PC-3 (cell line): ENCODE results near the gene RHBDD2. TPM values are rescaled to one million over a fixed set of nuclear protein-coding genes. Genes with fewer than 3 reads are reported as not detected.
"Not testable (repeated sequence)": the region's sequence is repeated elsewhere in the genome, so short reads cannot be mapped to it uniquely, and the experiment has no call there.

Experiments
- ATAC-seq: fragments of 200-7000 bp; cut with Tn5 transposase; 2 replicates; pipeline ENCODE4 v1.9.1; 2020; ENCODE audit warnings: mild to moderate bottlenecking, moderate library complexity
- BruUV-seq: library from RNA; stranded (reverse); fragments of 400-500 nt; replicated peaks from 2 replicates; lab custom pipeline; 2021; lab: Mats Ljungman, UMichigan
- CTCF ChIA-PET: fragments of 300-600 bp; sonication (Branson Sonifier 250); formaldehyde crosslinking; loops from one replicate; lab custom pipeline; 2022; ENCODE audit warnings: antibody characterized with exemption; lab: Charles Lee
- POLR2A ChIA-PET: fragments of 300-600 bp; sonication (Branson Sonifier 250); formaldehyde crosslinking; loops from one replicate; lab custom pipeline; 2022; ENCODE audit warnings: antibody characterized with exemption; ENCODE audit not compliant: unreplicated experiment; lab: Charles Lee
- DNase-seq: peaks from one replicate; pipeline ENCODE4 v3.0.0-alpha.2; 2015
- H2AFZ ChIP-seq: fragments of 300-600 bp; sonication (generic); 2 replicates; pipeline ENCODE4 v1.6.0; 2016; ENCODE audit warnings: antibody characterized with exemption, low read length
- H3F3A ChIP-seq: fragments of 300-600 bp; sonication (generic); one replicate; pipeline ENCODE4 v1.6.0; 2017; ENCODE audit warnings: antibody characterized with exemption, low read length, control low read depth, mild to moderate bottlenecking; ENCODE audit not compliant: unreplicated experiment
- H3K27ac ChIP-seq: fragments of 300-600 bp; sonication (generic); 2 replicates; pipeline ENCODE4 v1.5.1; 2016; ENCODE audit warnings: mild to moderate bottlenecking, low read length
- H3K27me3 ChIP-seq: fragments of 300-600 bp; sonication (generic); 2 replicates; pipeline ENCODE4 v1.6.1; 2016; ENCODE audit warnings: low read length, mixed read lengths
- H3K36me3 ChIP-seq: fragments of 300-600 bp; sonication (generic); 2 replicates; pipeline ENCODE4 v1.6.1; 2016; ENCODE audit warnings: low read depth, mixed run types, low read length, mixed read lengths
- H3K4me1 ChIP-seq: fragments of 300-600 bp; sonication (generic); 2 replicates; pipeline ENCODE4 v1.5.1; 2016; ENCODE audit warnings: low read length; ENCODE audit not compliant: insufficient read depth
- H3K4me2 ChIP-seq: fragments of 300-600 bp; sonication (generic); 2 replicates; pipeline ENCODE4 v1.6.0; 2016; ENCODE audit warnings: low read length
- H3K4me3 ChIP-seq: fragments of 300-600 bp; sonication (generic); 2 replicates; pipeline ENCODE4 v1.5.1; 2016; ENCODE audit warnings: mild to moderate bottlenecking, low read length, mixed read lengths
- H3K79me2 ChIP-seq: fragments of 300-600 bp; sonication (generic); 2 replicates; pipeline ENCODE4 v1.6.1; 2017; ENCODE audit warnings: low read length, mixed read lengths
- H3K9ac ChIP-seq: fragments of 300-600 bp; sonication (generic); 2 replicates; pipeline ENCODE4 v1.6.0; 2016; ENCODE audit warnings: mild to moderate bottlenecking, low read length
- H3K9me2 ChIP-seq: fragments of 300-600 bp; sonication (generic); replicated peaks from 2 replicates; pipeline ENCODE4 v1.6.1; 2016; ENCODE audit warnings: mixed run types, low read length, mixed read lengths
- H3K9me3 ChIP-seq: fragments of 300-600 bp; sonication (generic); 2 replicates; pipeline ENCODE4 v1.6.1; 2016; ENCODE audit warnings: low read length, mixed read lengths
- H4K20me1 ChIP-seq: fragments of 300-600 bp; sonication (generic); 2 replicates; pipeline ENCODE4 v1.6.1; 2016; ENCODE audit warnings: low read length, mixed read lengths
- EZH2 ChIP-seq: fragments of 300-600 bp; sonication (generic); IDR thresholded peaks from one replicate; pipeline ENCODE4 v1.6.1; 2017; ENCODE audit warnings: antibody characterized with exemption, mild to moderate bottlenecking, low read length; ENCODE audit not compliant: unreplicated experiment
- EZH2phosphoT487 ChIP-seq: fragments of 300-600 bp; sonication (generic); IDR thresholded peaks from 2 replicates; pipeline ENCODE4 v1.6.1; 2018; ENCODE audit warnings: mild to moderate bottlenecking, antibody characterized with exemption, low read length, borderline replicate concordance
- intact Hi-C: fragments of 100-400 bp; cut with micrococcal nuclease; formaldehyde crosslinking; loops from 2 replicates; pipeline ENCODE4 v1.9.0; 2023
- total RNA-seq: library from RNA; depleted of rRNA; stranded (reverse); fragments of >200 nt; gene quantifications from 2 replicates; pipeline ENCODE4 v1.2.3, GENCODE V29; 2014
- TF ChIP-seq, protein P1 (sequence below): fragments of 300-600 bp; sonication (generic); conservative IDR thresholded peaks from 2 replicates; pipeline ENCODE4 v1.5.1; 2017; ENCODE audit warnings: antibody characterized with exemption, low read depth, mild to moderate bottlenecking, low read length

RHBDD2 gene
- total RNA-seq, 1 experiment from 2014 or later: 42.7 TPM

DNA sequence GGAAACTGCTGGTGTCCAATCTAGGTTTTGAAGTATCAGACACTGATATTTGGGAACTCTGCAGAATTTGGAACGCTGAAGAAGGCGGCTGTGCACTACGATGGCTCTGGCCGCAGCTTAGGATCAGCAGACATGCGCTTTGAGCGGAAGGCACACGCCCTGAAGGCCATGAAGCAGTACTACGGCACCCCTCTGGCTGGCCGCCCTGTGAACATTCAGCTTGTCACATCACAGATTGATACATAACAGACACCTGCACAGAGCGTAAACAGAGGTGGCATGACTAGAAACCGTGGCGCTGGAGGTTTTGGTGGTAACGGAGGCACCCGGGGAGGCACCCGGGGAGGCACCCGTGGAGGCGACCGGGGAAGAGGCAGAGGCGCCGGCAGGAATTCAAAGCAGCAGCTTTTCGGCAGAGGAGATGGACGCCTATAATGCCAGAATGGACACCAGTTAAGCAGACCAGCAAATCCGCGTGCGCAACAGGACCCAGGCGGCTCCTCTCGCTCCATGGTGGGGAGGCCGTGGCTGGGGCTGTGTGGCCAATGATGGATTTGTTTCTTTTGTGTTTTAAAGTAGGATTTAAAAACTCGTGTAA is 43.0 kb upstream of the RHBDD2 start:
- Histone ChIP-seq H3K79me2 (no peaks in the 10 kb centered on the region), H3K4me1 (no peaks in the 10 kb centered on the region), H4K20me1 (no peaks in the 10 kb centered on the region), H2AFZ (no peak overlapping the region), H3K9me2 (no peaks in the 10 kb centered on the region), H3K9me3 (no peaks in the 10 kb centered on the region), H3K36me3 (no peaks in the 10 kb centered on the region), H3K27ac (no peak overlapping the region), H3K9ac (no peak overlapping the region), H3K4me3 (no peak overlapping the region), H3K4me2 (no peak overlapping the region), H3K27me3 (no peaks in the 10 kb centered on the region), H3F3A (no peaks in the 10 kb centered on the region)
- DNase-seq: no peak
- ATAC-seq: no peak
- TF ChIP-seq, protein P1, sequence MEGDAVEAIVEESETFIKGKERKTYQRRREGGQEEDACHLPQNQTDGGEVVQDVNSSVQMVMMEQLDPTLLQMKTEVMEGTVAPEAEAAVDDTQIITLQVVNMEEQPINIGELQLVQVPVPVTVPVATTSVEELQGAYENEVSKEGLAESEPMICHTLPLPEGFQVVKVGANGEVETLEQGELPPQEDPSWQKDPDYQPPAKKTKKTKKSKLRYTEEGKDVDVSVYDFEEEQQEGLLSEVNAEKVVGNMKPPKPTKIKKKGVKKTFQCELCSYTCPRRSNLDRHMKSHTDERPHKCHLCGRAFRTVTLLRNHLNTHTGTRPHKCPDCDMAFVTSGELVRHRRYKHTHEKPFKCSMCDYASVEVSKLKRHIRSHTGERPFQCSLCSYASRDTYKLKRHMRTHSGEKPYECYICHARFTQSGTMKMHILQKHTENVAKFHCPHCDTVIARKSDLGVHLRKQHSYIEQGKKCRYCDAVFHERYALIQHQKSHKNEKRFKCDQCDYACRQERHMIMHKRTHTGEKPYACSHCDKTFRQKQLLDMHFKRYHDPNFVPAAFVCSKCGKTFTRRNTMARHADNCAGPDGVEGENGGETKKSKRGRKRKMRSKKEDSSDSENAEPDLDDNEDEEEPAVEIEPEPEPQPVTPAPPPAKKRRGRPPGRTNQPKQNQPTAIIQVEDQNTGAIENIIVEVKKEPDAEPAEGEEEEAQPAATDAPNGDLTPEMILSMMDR: no peak
- TF ChIP-seq EZH2phosphoT487 (no peak), EZH2 (no peak)
- ChIA-PET POLR2A (no interaction called here), CTCF (no interaction called here)
- no TSS peak for BruUV-seq
- intact Hi-C loops: no loop called here

DNA sequence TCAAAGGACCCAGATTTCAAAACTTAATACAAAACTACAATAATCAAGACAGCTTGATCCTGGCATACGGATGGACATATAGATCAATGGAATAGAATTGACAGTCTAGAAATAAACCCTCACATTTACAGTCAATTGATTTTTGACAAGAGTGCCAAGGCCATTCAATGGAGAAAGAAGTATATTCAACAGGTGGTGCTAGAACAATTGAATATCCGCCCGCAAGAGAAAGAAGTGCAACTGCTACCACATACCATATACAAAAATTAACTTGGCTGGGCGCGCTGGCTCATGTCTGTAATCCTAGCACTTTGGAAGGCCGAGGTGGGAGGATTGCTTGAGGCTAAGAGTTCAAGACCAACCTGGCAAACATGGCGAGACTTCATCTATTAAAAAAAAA is 42.0 kb upstream of the RHBDD2 start:
- TF ChIP-seq, protein P1: no peak
- no peak for TF ChIP-seq EZH2
- no peak for TF ChIP-seq EZH2phosphoT487
- Histone ChIP-seq H3K9ac (no peak overlapping the region), H3K9me2 (no peaks in the 10 kb centered on the region), H3K4me3 (no peak overlapping the region), H3K4me1 (no peaks in the 10 kb centered on the region), H4K20me1 (no peaks in the 10 kb centered on the region), H3K36me3 (no peaks in the 10 kb centered on the region), H3K79me2 (no peaks in the 10 kb centered on the region), H3K27ac (no peak overlapping the region), H3K4me2 (no peak overlapping the region), H3K27me3 (no peaks in the 10 kb centered on the region), H3K9me3 (no peaks in the 10 kb centered on the region), H2AFZ (no peak overlapping the region), H3F3A (no peaks in the 10 kb centered on the region)
- ChIA-PET CTCF (no interaction called here), POLR2A (no interaction called here)
- no peak for DNase-seq
- no peak for ATAC-seq
- BruUV-seq: no TSS peak
- intact Hi-C loops: no loop called here

DNA sequence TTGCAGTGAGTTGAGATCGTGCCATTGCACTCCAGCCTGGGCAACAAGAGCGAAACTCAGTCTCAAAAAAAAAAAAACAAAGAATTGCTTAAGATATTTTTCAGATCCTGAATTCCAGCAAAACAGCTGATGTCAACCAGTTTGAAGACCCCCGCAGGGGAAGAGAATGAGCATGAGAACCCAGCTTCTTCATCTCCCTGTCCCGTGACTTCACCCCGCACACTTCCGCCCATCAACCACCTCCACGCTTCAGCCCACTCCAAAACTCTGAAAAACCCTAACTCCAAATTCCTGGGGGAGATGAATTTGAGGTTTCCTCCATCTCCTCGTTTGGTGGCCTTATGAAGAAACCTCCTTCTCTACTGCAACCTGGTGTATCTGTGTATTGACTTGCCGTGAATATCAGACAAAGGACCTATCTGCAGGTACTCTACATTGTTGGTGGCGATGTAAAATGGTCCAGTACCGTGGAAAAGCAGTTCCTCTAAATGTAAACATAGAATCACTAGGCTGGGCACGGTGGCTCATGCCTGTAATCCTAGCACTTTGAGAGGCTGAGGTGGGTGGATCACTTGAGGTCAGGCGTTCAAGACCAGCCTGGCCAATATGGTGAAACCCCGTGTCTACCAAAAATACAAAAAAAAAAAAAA is 40.4 kb upstream of the RHBDD2 start:
- CTCF ChIA-PET, POLR2A ChIA-PET, H3K9me3 ChIP-seq, H2AFZ ChIP-seq, H3K9ac ChIP-seq, H3K4me2 ChIP-seq, H3F3A ChIP-seq, H3K9me2 ChIP-seq, intact Hi-C loops, ATAC-seq, H3K4me3 ChIP-seq, H4K20me1 ChIP-seq, BruUV-seq, DNase-seq, H3K36me3 ChIP-seq, H3K79me2 ChIP-seq, H3K27ac ChIP-seq, H3K27me3 ChIP-seq: not testable (repeated sequence)
- peaks cover 13% of the 10 kb centered on the region for H3K4me1 ChIP-seq
